NB4 (cell line): ENCODE results near the gene HDAC4.
A peak's percentile ranks its signal among the peaks of the same experiment; 100 is the strongest.

Source experiments
- DNase-seq: peaks from one replicate; pipeline ENCODE4 v3.0.0; 2010; ENCODE audit warnings: low read depth
- H3K4me3 ChIP-seq: one replicate; pipeline ENCODE4 v1.5.1; 2011; ENCODE audit warnings: mild to moderate bottlenecking, low read depth, low read length, moderate library complexity
- CTCF ChIP-seq: IDR thresholded peaks from one replicate; pipeline ENCODE4 v1.5.1; 2012; ENCODE audit warnings: low read depth, low read length
- MAX ChIP-seq: IDR thresholded peaks from 2 replicates; pipeline ENCODE4 v1.6.1; 2011; ENCODE audit warnings: low read depth, low read length
- MYC ChIP-seq: IDR thresholded peaks from 2 replicates; pipeline ENCODE4 v1.6.1; 2011; ENCODE audit warnings: low read depth, low read length
- POLR2A ChIP-seq: IDR thresholded peaks from 2 replicates; pipeline ENCODE4 v1.6.1; 2011; ENCODE audit warnings: mild to moderate bottlenecking; ENCODE audit not compliant: insufficient read length; ENCODE audit errors: extremely low read depth

Gene HDAC4

GRCh38 chr2:239329284-239329971, 71.4 kb downstream of the HDAC4 start:
- TF ChIP-seq MAX (no peak), CTCF (no peak), POLR2A (no peak), MYC (no peak)
- DNase-seq, result no peak
- no peak overlapping the region for H3K4me3 ChIP-seq

- TF ChIP-seq CTCF, result no peak
- no peak for TF ChIP-seq MYC
- TF ChIP-seq POLR2A, result no peak
- TF ChIP-seq MAX, result no peak
- H3K4me3 ChIP-seq, result no peak overlapping the region
- DNase-seq, result no peak
Observed at GRCh38 chr2:239328351-239329191, 72.2 kb downstream of the HDAC4 start.

GRCh38 chr2:239327536-239328350, 73.1 kb downstream of the HDAC4 start:
- no peak for DNase-seq
- TF ChIP-seq MYC, result no peak
- no peak for TF ChIP-seq CTCF
- TF ChIP-seq MAX, result no peak
- no peak for TF ChIP-seq POLR2A
- H3K4me3 ChIP-seq, result no peak overlapping the region

GRCh38 chr2:239326831-239327535, 73.8 kb downstream of the HDAC4 start:
- peak; percentile 82 for DNase-seq
- no peak overlapping the region for H3K4me3 ChIP-seq
- TF ChIP-seq MYC (no peak; the same call in 1 of the 2 replicates), POLR2A (no peak), MAX (no peak), CTCF (no peak)

- no peak for DNase-seq
- no peak for TF ChIP-seq POLR2A
- TF ChIP-seq CTCF, result no peak
- no peak for TF ChIP-seq MYC
- no peak for TF ChIP-seq MAX
- H3K4me3 ChIP-seq, result no peak overlapping the region
Observed at GRCh38 chr2:239324456-239324855, 76.4 kb downstream of the HDAC4 start.
